Amygdala (tissue), 56 donors: ENCODE data around the gene SPATA32.

Experiments
- DNase-seq, 56 donors: peaks; one replicate each; lab custom pipeline; 2025; lab: John Stamatoyannopoulos, UW

The SPATA32 gene

GRCh38 chr17:45221081-45222013 is 40.5 kb downstream of the SPATA32 start, which contains the start of gene FMNL1:
TSS of gene FMNL1 (plus strand) at chr17:45221885. CDS start at chr17:45222125, 240 bp downstream.
- DNase-seq, result peak in 1 of 56 donors; percentile 42

- DNase-seq, result no peak
Observed at GRCh38 chr17:45220079-45220478, 41.8 kb downstream of the SPATA32 start.

DNA sequence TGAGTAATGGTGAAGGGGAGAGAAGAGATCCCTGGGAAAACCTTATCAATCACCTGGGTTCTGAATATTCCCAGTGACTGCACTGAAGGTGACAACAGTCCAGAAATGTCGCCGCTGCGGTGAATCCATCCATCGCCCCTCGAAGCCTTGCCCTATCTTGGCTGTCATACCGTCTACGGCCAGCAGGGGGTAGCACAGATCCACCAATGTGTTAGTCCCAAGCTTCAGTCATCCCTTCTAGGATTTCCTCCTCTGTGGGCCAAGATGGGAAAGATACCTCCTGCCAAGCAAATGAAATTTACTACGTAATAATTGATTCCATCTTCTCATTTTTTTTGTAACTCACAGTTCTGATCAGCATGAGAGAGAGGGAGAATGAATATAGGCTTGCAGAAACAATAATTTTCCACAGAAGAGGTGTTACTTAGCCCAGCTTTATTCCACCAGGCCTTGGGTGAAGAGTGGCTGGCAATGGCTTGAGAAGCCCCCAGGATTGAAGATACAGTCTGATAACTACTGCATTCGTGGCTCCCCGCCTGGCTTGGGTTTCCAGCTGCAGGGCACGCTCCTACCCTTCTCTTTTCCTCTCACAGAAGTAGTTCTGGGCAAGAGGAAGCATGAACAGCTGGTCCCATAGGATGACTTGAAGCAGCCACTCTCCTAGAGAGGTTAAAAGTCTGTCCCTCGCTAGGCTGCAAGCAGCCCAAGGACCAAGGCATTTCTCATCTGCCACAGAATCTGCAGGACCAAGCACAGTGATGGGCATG is 42.8 kb downstream of the SPATA32 start:
- DNase-seq, result peak in 53 of 56 donors; percentile 27 to 96 (median 63)
